PC-3 (cell line): ENCODE data around the gene CELA2B.
"Not testable (repeated sequence)": the region's sequence is repeated elsewhere in the genome, so short reads cannot be mapped to it uniquely, and the experiment has no call there.

Experiments
- EZH2 ChIP-seq: fragments of 300-600 bp; sonication (generic); IDR thresholded peaks from one replicate; pipeline ENCODE4 v1.6.1; 2017; ENCODE audit warnings: antibody characterized with exemption, mild to moderate bottlenecking, low read length; ENCODE audit not compliant: unreplicated experiment
- EZH2phosphoT487 ChIP-seq: fragments of 300-600 bp; sonication (generic); IDR thresholded peaks from 2 replicates; pipeline ENCODE4 v1.6.1; 2018; ENCODE audit warnings: mild to moderate bottlenecking, antibody characterized with exemption, low read length, borderline replicate concordance
- TF ChIP-seq, protein P1 (sequence below): fragments of 300-600 bp; sonication (generic); conservative IDR thresholded peaks from 2 replicates; pipeline ENCODE4 v1.5.1; 2017; ENCODE audit warnings: antibody characterized with exemption, low read depth, mild to moderate bottlenecking, low read length

DNA sequence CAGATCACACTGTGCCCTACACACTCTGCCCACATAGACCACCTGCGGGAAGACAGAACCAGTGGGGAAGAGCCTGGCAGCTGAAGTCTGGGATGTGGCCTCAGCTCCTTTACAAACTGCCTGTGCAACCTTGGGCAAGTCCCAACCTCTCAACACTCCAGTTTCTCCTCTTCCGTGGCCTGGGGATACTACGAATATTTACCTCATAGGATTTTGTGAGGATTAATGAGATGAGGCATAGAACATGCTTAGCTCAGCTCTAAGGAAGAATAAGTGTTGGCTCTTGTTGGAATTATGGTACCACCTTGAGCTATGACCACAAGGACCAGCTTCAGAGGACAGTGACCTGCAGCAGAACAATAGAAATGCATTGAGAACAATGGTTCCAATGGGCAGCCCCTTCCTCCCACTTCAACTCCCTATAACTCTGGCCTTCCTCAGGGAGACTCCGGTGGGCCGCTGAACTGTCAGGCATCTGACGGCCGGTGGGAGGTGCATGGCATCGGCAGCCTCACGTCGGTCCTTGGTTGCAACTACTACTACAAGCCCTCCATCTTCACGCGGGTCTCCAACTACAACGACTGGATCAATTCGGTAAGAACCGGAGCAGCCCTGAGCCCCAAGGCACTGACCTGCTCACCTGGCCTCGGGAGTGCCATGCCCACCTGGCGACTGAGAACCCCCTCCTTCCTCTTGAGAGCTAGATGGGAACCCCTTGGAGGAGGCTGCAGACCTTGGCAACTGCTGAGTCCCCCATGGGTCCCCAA is 11.1 kb downstream of the CELA2B start:
- TF ChIP-seq, protein P1, sequence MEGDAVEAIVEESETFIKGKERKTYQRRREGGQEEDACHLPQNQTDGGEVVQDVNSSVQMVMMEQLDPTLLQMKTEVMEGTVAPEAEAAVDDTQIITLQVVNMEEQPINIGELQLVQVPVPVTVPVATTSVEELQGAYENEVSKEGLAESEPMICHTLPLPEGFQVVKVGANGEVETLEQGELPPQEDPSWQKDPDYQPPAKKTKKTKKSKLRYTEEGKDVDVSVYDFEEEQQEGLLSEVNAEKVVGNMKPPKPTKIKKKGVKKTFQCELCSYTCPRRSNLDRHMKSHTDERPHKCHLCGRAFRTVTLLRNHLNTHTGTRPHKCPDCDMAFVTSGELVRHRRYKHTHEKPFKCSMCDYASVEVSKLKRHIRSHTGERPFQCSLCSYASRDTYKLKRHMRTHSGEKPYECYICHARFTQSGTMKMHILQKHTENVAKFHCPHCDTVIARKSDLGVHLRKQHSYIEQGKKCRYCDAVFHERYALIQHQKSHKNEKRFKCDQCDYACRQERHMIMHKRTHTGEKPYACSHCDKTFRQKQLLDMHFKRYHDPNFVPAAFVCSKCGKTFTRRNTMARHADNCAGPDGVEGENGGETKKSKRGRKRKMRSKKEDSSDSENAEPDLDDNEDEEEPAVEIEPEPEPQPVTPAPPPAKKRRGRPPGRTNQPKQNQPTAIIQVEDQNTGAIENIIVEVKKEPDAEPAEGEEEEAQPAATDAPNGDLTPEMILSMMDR, result not testable (repeated sequence)
- TF ChIP-seq EZH2, EZH2phosphoT487: not testable (repeated sequence)
